KMS-11 (cell line): ENCODE results near the gene MAPK14.

ENCODE experiments used
- H2AFZ ChIP-seq: fragments of 200-600 bp; sonication (generic); 2 replicates; pipeline ENCODE4 v1.6.1; 2016; ENCODE audit warnings: antibody characterized with exemption, mixed run types, low read depth
- H3K27ac ChIP-seq: fragments of 200-600 bp; sonication (generic); 2 replicates; pipeline ENCODE4 v1.6.1; 2016; ENCODE audit warnings: mild to moderate bottlenecking, mixed run types
- H3K27me3 ChIP-seq: fragments of 200-600 bp; sonication (generic); 2 replicates; pipeline ENCODE4 v1.6.1; 2017; ENCODE audit warnings: mild to moderate bottlenecking, low read depth, mixed run types, moderate library complexity; ENCODE audit not compliant: insufficient read depth
- H3K36me3 ChIP-seq: fragments of 200-600 bp; sonication (generic); 2 replicates; pipeline ENCODE4 v1.6.1; 2017; ENCODE audit warnings: mild to moderate bottlenecking, mixed run types; ENCODE audit not compliant: insufficient read depth
- H3K4me1 ChIP-seq: fragments of 200-600 bp; sonication (generic); 2 replicates; pipeline ENCODE4 v1.6.1; 2016; ENCODE audit warnings: mild to moderate bottlenecking, low read depth, mixed run types; ENCODE audit not compliant: poor library complexity, severe bottlenecking
- H3K4me2 ChIP-seq: fragments of 200-600 bp; sonication (generic); 2 replicates; pipeline ENCODE4 v1.7.0; 2016; ENCODE audit warnings: mild to moderate bottlenecking, mixed run types
- H3K4me3 ChIP-seq: fragments of 200-600 bp; sonication (generic); IDR thresholded peaks from 2 replicates; pipeline ENCODE4 v1.6.1; 2017; ENCODE audit warnings: low read depth, low read length, mixed read lengths; ENCODE audit not compliant: insufficient read depth
- H3K79me2 ChIP-seq: fragments of 200-600 bp; sonication (generic); 2 replicates; pipeline ENCODE4 v1.6.1; 2016; ENCODE audit warnings: low read depth, mixed run types; ENCODE audit not compliant: insufficient read depth
- H3K9ac ChIP-seq: fragments of 200-600 bp; sonication (generic); 2 replicates; pipeline ENCODE4 v1.6.1; 2016; ENCODE audit warnings: mild to moderate bottlenecking, mixed run types
- H4K20me1 ChIP-seq: fragments of 200-600 bp; sonication (generic); 2 replicates; pipeline ENCODE4 v1.6.1; 2016; ENCODE audit warnings: mild to moderate bottlenecking, mixed run types; ENCODE audit not compliant: insufficient read depth
- TF ChIP-seq, protein P1 (sequence below): fragments of 200-600 bp; sonication (generic); conservative IDR thresholded peaks from 2 replicates; pipeline ENCODE4 v1.6.1; 2017; ENCODE audit warnings: low read depth, mild to moderate bottlenecking, antibody characterized with exemption, low read length, moderate library complexity, mixed read lengths

Gene MAPK14

DNA sequence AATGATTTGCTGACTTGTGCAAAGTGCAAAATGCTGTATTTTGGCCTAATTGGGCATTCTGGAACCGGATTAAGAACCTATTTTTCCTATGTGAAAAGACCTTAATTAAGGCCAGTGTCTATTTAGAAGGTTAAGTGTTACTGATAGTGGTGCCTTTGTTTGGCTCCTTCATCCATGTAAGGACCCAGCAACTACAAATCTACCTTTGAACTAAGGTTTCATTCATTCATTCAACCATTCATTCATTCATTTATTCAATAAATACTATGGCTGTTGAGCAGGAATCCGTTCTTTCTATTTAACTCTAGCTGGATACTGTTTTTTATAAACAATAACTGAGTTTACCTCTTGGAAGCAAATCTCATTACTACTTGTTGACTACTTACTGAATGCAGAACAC, 33.6 kb downstream of the MAPK14 start:
- Histone ChIP-seq H4K20me1 (no peaks in the 10 kb centered on the region), H2AFZ (no peak overlapping the region), H3K27me3 (no peaks in the 10 kb centered on the region), H3K36me3 (no peaks in the 10 kb centered on the region), H3K4me2 (no peak overlapping the region), H3K4me3 (no peak overlapping the region), H3K27ac (no peak overlapping the region), H3K9ac (no peak overlapping the region), H3K79me2 (peaks cover 34% of the 10 kb centered on the region), H3K4me1 (no peaks in the 10 kb centered on the region)
- TF ChIP-seq, protein P1, sequence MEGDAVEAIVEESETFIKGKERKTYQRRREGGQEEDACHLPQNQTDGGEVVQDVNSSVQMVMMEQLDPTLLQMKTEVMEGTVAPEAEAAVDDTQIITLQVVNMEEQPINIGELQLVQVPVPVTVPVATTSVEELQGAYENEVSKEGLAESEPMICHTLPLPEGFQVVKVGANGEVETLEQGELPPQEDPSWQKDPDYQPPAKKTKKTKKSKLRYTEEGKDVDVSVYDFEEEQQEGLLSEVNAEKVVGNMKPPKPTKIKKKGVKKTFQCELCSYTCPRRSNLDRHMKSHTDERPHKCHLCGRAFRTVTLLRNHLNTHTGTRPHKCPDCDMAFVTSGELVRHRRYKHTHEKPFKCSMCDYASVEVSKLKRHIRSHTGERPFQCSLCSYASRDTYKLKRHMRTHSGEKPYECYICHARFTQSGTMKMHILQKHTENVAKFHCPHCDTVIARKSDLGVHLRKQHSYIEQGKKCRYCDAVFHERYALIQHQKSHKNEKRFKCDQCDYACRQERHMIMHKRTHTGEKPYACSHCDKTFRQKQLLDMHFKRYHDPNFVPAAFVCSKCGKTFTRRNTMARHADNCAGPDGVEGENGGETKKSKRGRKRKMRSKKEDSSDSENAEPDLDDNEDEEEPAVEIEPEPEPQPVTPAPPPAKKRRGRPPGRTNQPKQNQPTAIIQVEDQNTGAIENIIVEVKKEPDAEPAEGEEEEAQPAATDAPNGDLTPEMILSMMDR: no peak

- H3K4me2 ChIP-seq: no peak overlapping the region
- no peaks in the 10 kb centered on the region for H3K27me3 ChIP-seq
- H3K27ac ChIP-seq: no peak overlapping the region
- no peak overlapping the region for H2AFZ ChIP-seq
- no peak overlapping the region for H3K9ac ChIP-seq
- H3K36me3 ChIP-seq: no peaks in the 10 kb centered on the region
- H4K20me1 ChIP-seq: no peaks in the 10 kb centered on the region
- peaks cover 28% of the 10 kb centered on the region; the same call in 1 of the 2 replicates for H3K79me2 ChIP-seq
- no peaks in the 10 kb centered on the region for H3K4me1 ChIP-seq
- no peak overlapping the region for H3K4me3 ChIP-seq
- TF ChIP-seq, protein P1: no peak
Observed at GRCh38 chr6:36062247-36062646, 34.6 kb downstream of the MAPK14 start.

GRCh38 chr6:36063318-36064060, 35.9 kb downstream of the MAPK14 start:
- Histone ChIP-seq H3K36me3 (no peaks in the 10 kb centered on the region), H3K4me3 (no peak overlapping the region), H3K27me3 (no peaks in the 10 kb centered on the region), H3K9ac (no peak overlapping the region), H3K4me1 (no peaks in the 10 kb centered on the region), H3K79me2 (peaks cover 24% of the 10 kb centered on the region; the same call in 1 of the 2 replicates), H3K27ac (no peak overlapping the region), H3K4me2 (no peak overlapping the region), H4K20me1 (no peaks in the 10 kb centered on the region), H2AFZ (no peak overlapping the region)
- TF ChIP-seq, protein P1: no peak

DNA sequence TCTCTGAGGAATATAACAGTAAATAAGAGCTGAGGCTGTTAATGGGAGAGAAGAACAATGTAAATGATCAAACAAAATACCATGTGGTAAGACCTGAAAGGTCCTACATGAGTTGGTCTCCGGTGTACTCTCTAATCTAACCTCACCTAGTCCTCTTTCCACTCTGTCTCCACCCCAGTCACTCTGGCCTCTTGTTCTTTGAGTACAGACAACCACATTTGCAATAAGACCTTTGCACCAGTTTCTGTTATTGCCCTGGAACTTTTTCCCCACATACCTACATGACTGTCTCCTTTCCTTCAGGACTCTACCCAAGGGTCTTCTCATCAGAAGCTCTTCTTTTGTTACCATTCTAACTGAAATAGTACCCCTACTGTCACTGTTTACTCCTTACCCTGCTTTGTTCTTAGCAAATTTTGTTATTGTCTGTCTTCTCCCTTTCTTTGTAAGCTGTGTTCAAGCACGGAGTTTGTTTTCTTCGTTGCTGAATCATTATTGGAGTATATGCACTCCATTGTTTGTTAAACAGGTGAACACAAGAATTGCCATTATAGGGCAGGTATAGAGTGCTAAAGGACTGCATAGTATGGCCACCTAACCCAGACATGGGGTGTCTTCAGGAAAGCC, 37.3 kb downstream of the MAPK14 start:
- Histone ChIP-seq H3K4me3 (no peak overlapping the region), H4K20me1 (no peaks in the 10 kb centered on the region), H3K9ac (no peak overlapping the region), H3K4me1 (no peaks in the 10 kb centered on the region), H3K27ac (no peak overlapping the region), H3K36me3 (no peaks in the 10 kb centered on the region), H3K79me2 (peaks cover 24% of the 10 kb centered on the region; the same call in 1 of the 2 replicates), H3K4me2 (no peak overlapping the region), H2AFZ (no peak overlapping the region), H3K27me3 (no peaks in the 10 kb centered on the region)
- TF ChIP-seq, protein P1: no peak
